Neural progenitor cell (in vitro differentiated cells): Measurements from ENCODE around the gene GRID1. TPM values are rescaled to one million over a fixed set of nuclear protein-coding genes. Genes with fewer than 3 reads are reported as not detected.
A peak's percentile ranks its signal among the peaks of the same experiment; 100 is the strongest.

Source experiments
- DNase-seq: peaks from one replicate; pipeline ENCODE4 v3.0.0-alpha.2; 2016; ENCODE audit warnings: low spot score
- H2AFZ ChIP-seq: fragments of 200-600 bp; sonication (generic); replicated peaks from 2 replicates; pipeline ENCODE4 v1.6.1; 2016; ENCODE audit warnings: antibody characterized with exemption
- H3F3A ChIP-seq: fragments of 200-600 bp; sonication (generic); 2 replicates; pipeline ENCODE4 v1.6.1; 2016; ENCODE audit warnings: antibody characterized with exemption, low read depth
- H3K27ac ChIP-seq: fragments of 200-600 bp; sonication (generic); 2 replicates; pipeline ENCODE4 v1.5.1; 2016; ENCODE audit warnings: mild to moderate bottlenecking
- H3K27me3 ChIP-seq: fragments of 200-600 bp; sonication (generic); 2 replicates; pipeline ENCODE4 v1.6.1; 2016; ENCODE audit warnings: mild to moderate bottlenecking, moderate library complexity
- H3K36me3 ChIP-seq: fragments of 200-600 bp; sonication (generic); 2 replicates; pipeline ENCODE4 v1.5.1; 2016
- H3K4me1 ChIP-seq: fragments of 200-600 bp; sonication (generic); 2 replicates; pipeline ENCODE4 v1.6.1; 2016; ENCODE audit warnings: mixed run types
- H3K4me2 ChIP-seq: fragments of 200-600 bp; sonication (generic); 2 replicates; pipeline ENCODE4 v1.6.1; 2016
- H3K4me3 ChIP-seq: fragments of 200-600 bp; sonication (generic); 2 replicates; pipeline ENCODE4 v1.5.1; 2016
- H3K79me2 ChIP-seq: fragments of 200-600 bp; sonication (generic); 2 replicates; pipeline ENCODE4 v1.6.1; 2016; ENCODE audit warnings: low read depth
- H3K9ac ChIP-seq: fragments of 200-600 bp; sonication (generic); 2 replicates; pipeline ENCODE4 v1.6.1; 2016
- H3K9me3 ChIP-seq: fragments of 200-600 bp; sonication (generic); 2 replicates; pipeline ENCODE4 v1.5.1; 2016; ENCODE audit warnings: low read depth
- H4K20me1 ChIP-seq: fragments of 200-600 bp; sonication (generic); 2 replicates; pipeline ENCODE4 v1.6.1; 2016; ENCODE audit warnings: low read depth
- H3K27ac Mint-ChIP-seq: 3 replicates; pipeline ENCODE4 v1.8.0; 2021; ENCODE audit warnings: mixed read lengths
- H3K27me3 Mint-ChIP-seq: 2 replicates; pipeline ENCODE4 v1.8.0; 2022; ENCODE audit warnings: low read depth, mild to moderate bottlenecking, inconsistent platforms, moderate library complexity, mixed read lengths; ENCODE audit not compliant: insufficient read depth
- H3K36me3 Mint-ChIP-seq: 3 replicates; pipeline ENCODE4 v1.8.0; 2021; ENCODE audit warnings: mixed read lengths
- H3K4me1 Mint-ChIP-seq: 3 replicates; pipeline ENCODE4 v1.8.0; 2021; ENCODE audit warnings: mixed read lengths
- H3K4me3 Mint-ChIP-seq: 3 replicates; pipeline ENCODE4 v1.8.0; 2021; ENCODE audit warnings: mild to moderate bottlenecking, moderate library complexity, mixed read lengths
- H3K9me3 Mint-ChIP-seq: 3 replicates; pipeline ENCODE4 v1.8.0; 2020; ENCODE audit warnings: mixed read lengths
- CTCF ChIP-seq: fragments of 200-600 bp; sonication (generic); IDR thresholded peaks from 2 replicates; pipeline ENCODE4 v1.5.1; 2017; ENCODE audit warnings: antibody characterized with exemption, mild to moderate bottlenecking
- EZH2 ChIP-seq: fragments of 200-600 bp; sonication (generic); IDR thresholded peaks from 2 replicates; pipeline ENCODE4 v1.6.1; 2017; ENCODE audit warnings: antibody characterized with exemption, mild to moderate bottlenecking, moderate library complexity
- EZH2phosphoT487 ChIP-seq: fragments of 200-600 bp; sonication (generic); IDR thresholded peaks from 2 replicates; pipeline ENCODE4 v1.6.1; 2017; ENCODE audit warnings: antibody characterized with exemption
- total RNA-seq: library from RNA; depleted of rRNA; stranded (reverse); fragments of >200 nt; gene quantifications from 2 replicates; pipeline ENCODE4 v1.2.3, GENCODE V29; 2015; ENCODE audit warnings: low replicate concordance

Gene GRID1
- total RNA-seq, 1 donor from 2014 or later, result not detected

- Mint-ChIP-seq H3K4me3 (no peak overlapping the region), H3K4me1 (peaks cover 27% of the 10 kb centered on the region), H3K9me3 (no peaks in the 10 kb centered on the region), H3K27me3 (peaks cover 2% of the 10 kb centered on the region), H3K36me3 (no peaks in the 10 kb centered on the region), H3K27ac (peak overlapping the region; percentile 91)
- Histone ChIP-seq H2AFZ (no peak overlapping the region), H3K4me1 (peaks cover 5% of the 10 kb centered on the region), H4K20me1 (no peaks in the 10 kb centered on the region), H3K4me2 (no peak overlapping the region), H3K4me3 (no peak overlapping the region), H3K27ac (no peak overlapping the region), H3K9me3 (no peaks in the 10 kb centered on the region), H3K9ac (no peak overlapping the region), H3K79me2 (no peaks in the 10 kb centered on the region), H3K36me3 (no peaks in the 10 kb centered on the region), H3K27me3 (no peaks in the 10 kb centered on the region), H3F3A (no peaks in the 10 kb centered on the region)
- no peak for DNase-seq
- TF ChIP-seq CTCF, result no peak
- TF ChIP-seq EZH2, result no peak
Observed at GRCh38 chr10:85864173-85864549, 502.4 kb downstream of the GRID1 start.

GRCh38 chr10:85863301-85864172 is 503.1 kb downstream of the GRID1 start:
- no peaks in the 10 kb centered on the region for H3K9me3 Mint-ChIP-seq
- no peak overlapping the region for H3K9ac ChIP-seq
- peaks cover 2% of the 10 kb centered on the region for H3K27me3 Mint-ChIP-seq
- H3K36me3 ChIP-seq, result no peaks in the 10 kb centered on the region
- TF ChIP-seq EZH2phosphoT487 (no peak), CTCF (no peak), EZH2 (no peak)
- no peaks in the 10 kb centered on the region for H4K20me1 ChIP-seq
- no peaks in the 10 kb centered on the region for H3K27me3 ChIP-seq
- H3K9me3 ChIP-seq, result no peaks in the 10 kb centered on the region
- no peaks in the 10 kb centered on the region for H3F3A ChIP-seq
- H2AFZ ChIP-seq, result no peak overlapping the region
- H3K4me3 ChIP-seq, result no peak overlapping the region
- no peak overlapping the region for H3K27ac ChIP-seq
- peaks cover 27% of the 10 kb centered on the region for H3K4me1 Mint-ChIP-seq
- peak overlapping the region; percentile 91 for H3K27ac Mint-ChIP-seq
- no peak for DNase-seq
- no peak overlapping the region for H3K4me3 Mint-ChIP-seq
- no peaks in the 10 kb centered on the region for H3K79me2 ChIP-seq
- no peak overlapping the region for H3K4me2 ChIP-seq
- H3K36me3 Mint-ChIP-seq, result no peaks in the 10 kb centered on the region
- H3K4me1 ChIP-seq, result peaks cover 5% of the 10 kb centered on the region

DNA sequence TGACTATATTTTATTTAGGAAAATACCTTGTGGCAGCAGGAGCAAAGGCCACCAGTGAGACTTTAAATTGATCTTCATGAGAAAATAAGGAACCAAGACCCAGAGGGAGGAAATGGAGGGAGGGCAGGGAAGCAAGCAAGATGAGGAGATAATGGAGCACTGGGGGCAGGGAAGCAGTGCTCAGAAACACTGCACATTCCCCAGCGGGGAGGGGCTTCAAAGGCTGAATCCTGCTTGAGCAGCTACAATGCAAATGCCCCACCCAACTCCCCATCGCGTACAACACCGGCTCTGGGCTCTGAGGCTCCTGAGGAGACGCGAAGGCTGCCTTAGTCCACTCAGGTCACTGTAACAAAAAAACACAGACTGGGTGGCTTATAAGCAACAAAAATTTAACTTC is 503.8 kb downstream of the GRID1 start:
- Histone ChIP-seq H3K36me3 (no peaks in the 10 kb centered on the region), H4K20me1 (no peaks in the 10 kb centered on the region), H2AFZ (no peak overlapping the region), H3K9ac (no peak overlapping the region), H3K27ac (no peak overlapping the region), H3K79me2 (no peaks in the 10 kb centered on the region), H3F3A (no peaks in the 10 kb centered on the region), H3K4me2 (no peak overlapping the region), H3K4me1 (peaks cover 5% of the 10 kb centered on the region), H3K9me3 (no peaks in the 10 kb centered on the region), H3K27me3 (no peaks in the 10 kb centered on the region), H3K4me3 (no peak overlapping the region)
- H3K4me1 Mint-ChIP-seq, result peaks cover 27% of the 10 kb centered on the region
- DNase-seq, result no peak
- H3K4me3 Mint-ChIP-seq, result no peak overlapping the region
- TF ChIP-seq EZH2 (no peak), CTCF (no peak), EZH2phosphoT487 (no peak)
- H3K36me3 Mint-ChIP-seq, result no peaks in the 10 kb centered on the region
- H3K9me3 Mint-ChIP-seq, result no peaks in the 10 kb centered on the region
- H3K27ac Mint-ChIP-seq, result no peak overlapping the region
- peaks cover 2% of the 10 kb centered on the region for H3K27me3 Mint-ChIP-seq
